Stimulated activated effector memory CD8-positive, alpha-beta T cell treated with anti-CD3 and anti-CD28 coated beads, Interleukin-12 subunit alpha, Interleukin-12 subunit beta, amount 100 ng/mL, for 72 hours (primary cell): Measurements from ENCODE around the gene ABLIM2.
"Not testable (repeated sequence)": the region's sequence is repeated elsewhere in the genome, so short reads cannot be mapped to it uniquely, and the experiment has no call there.

Experiments used
- ATAC-seq: fragments of 150-1000 bp; cut with Tn5 transposase; 2 replicates; pipeline ENCODE4 v1.10.0; 2021
- DNase-seq, 2 donors: peaks; one replicate each; pipeline ENCODE4 v3.0.0; 2021 to 2022; ENCODE audit warnings: low spot score in 2 of 2
- H3K27ac Mint-ChIP-seq: one replicate; pipeline ENCODE4 v1.8.0; 2022; ENCODE audit warnings: mild to moderate bottlenecking, mixed read lengths
- H3K36me3 Mint-ChIP-seq: one replicate; pipeline ENCODE4 v1.8.0; 2022; ENCODE audit warnings: mild to moderate bottlenecking, mixed read lengths
- H3K4me1 Mint-ChIP-seq: one replicate; pipeline ENCODE4 v1.8.0; 2022; ENCODE audit warnings: mixed read lengths
- H3K4me3 Mint-ChIP-seq: one replicate; pipeline ENCODE4 v1.8.0; 2022; ENCODE audit warnings: mild to moderate bottlenecking, mixed read lengths
- H3K9me3 Mint-ChIP-seq: one replicate; pipeline ENCODE4 v1.8.0; 2022; ENCODE audit warnings: mixed read lengths

The ABLIM2 gene

GRCh38 chr4:7960017-7960789 lies 198.4 kb downstream of the ABLIM2 start:
- Mint-ChIP-seq H3K9me3 (no peaks in the 10 kb centered on the region), H3K36me3 (peaks cover 9% of the 10 kb centered on the region), H3K4me3 (peak overlapping the region; percentile 21), H3K27ac (peak overlapping the region; percentile 88), H3K4me1 (peaks cover 49% of the 10 kb centered on the region)
- ATAC-seq (peak; percentile 77), DNase-seq (no peak)

- no peaks in the 10 kb centered on the region for H3K9me3 Mint-ChIP-seq
- ATAC-seq (no peak), DNase-seq (no peak)
- H3K27ac Mint-ChIP-seq: peak overlapping the region; percentile 60
- H3K4me3 Mint-ChIP-seq: no peak overlapping the region
- peaks cover 9% of the 10 kb centered on the region for H3K36me3 Mint-ChIP-seq
- H3K4me1 Mint-ChIP-seq: peaks cover 38% of the 10 kb centered on the region
Measured at GRCh38 chr4:7959078-7959477, 199.5 kb downstream of the ABLIM2 start.

GRCh38 chr4:7956934-7957656 lies 201.5 kb downstream of the ABLIM2 start:
- H3K36me3 Mint-ChIP-seq: peaks cover 9% of the 10 kb centered on the region
- no peak overlapping the region for H3K27ac Mint-ChIP-seq
- H3K9me3 Mint-ChIP-seq: no peaks in the 10 kb centered on the region
- DNase-seq (no peak), ATAC-seq (no peak)
- H3K4me3 Mint-ChIP-seq: no peak overlapping the region
- H3K4me1 Mint-ChIP-seq: peaks cover 20% of the 10 kb centered on the region

GRCh38 chr4:7956270-7956808 lies 202.3 kb downstream of the ABLIM2 start:
- ATAC-seq: no peak
- Mint-ChIP-seq H3K4me3 (no peak overlapping the region), H3K4me1 (peaks cover 19% of the 10 kb centered on the region), H3K36me3 (peaks cover 9% of the 10 kb centered on the region), H3K27ac (no peak overlapping the region), H3K9me3 (no peaks in the 10 kb centered on the region)
- DNase-seq: no peak

- DNase-seq: no peak
- no peak for ATAC-seq
- Mint-ChIP-seq H3K4me1 (peaks cover 10% of the 10 kb centered on the region), H3K4me3 (no peak overlapping the region), H3K9me3 (no peaks in the 10 kb centered on the region), H3K36me3 (peaks cover under 1% of the 10 kb centered on the region), H3K27ac (no peak overlapping the region)
Measured at GRCh38 chr4:7955393-7955792, 203.2 kb downstream of the ABLIM2 start.

GRCh38 chr4:7952615-7953014 lies 206.0 kb downstream of the ABLIM2 start:
- H3K4me1 Mint-ChIP-seq: peaks cover 16% of the 10 kb centered on the region
- ATAC-seq: no peak
- no peaks in the 10 kb centered on the region for H3K36me3 Mint-ChIP-seq
- no peak overlapping the region for H3K4me3 Mint-ChIP-seq
- no peak for DNase-seq
- no peaks in the 10 kb centered on the region for H3K9me3 Mint-ChIP-seq
- no peak overlapping the region for H3K27ac Mint-ChIP-seq

- H3K9me3 Mint-ChIP-seq: no peaks in the 10 kb centered on the region
- H3K4me3 Mint-ChIP-seq: no peak overlapping the region
- H3K36me3 Mint-ChIP-seq: no peaks in the 10 kb centered on the region
- peak overlapping the region; percentile 24 for H3K27ac Mint-ChIP-seq
- ATAC-seq: no peak
- H3K4me1 Mint-ChIP-seq: peaks cover 16% of the 10 kb centered on the region
- DNase-seq: no peak
Measured at GRCh38 chr4:7950301-7951092, 208.1 kb downstream of the ABLIM2 start.

- Mint-ChIP-seq H3K4me3 (no peak overlapping the region), H3K27ac (peak overlapping the region; percentile 24), H3K36me3 (no peaks in the 10 kb centered on the region), H3K4me1 (peaks cover 16% of the 10 kb centered on the region), H3K9me3 (no peaks in the 10 kb centered on the region)
- ATAC-seq (no peak), DNase-seq (no peak)
Measured at GRCh38 chr4:7949759-7950158, 208.9 kb downstream of the ABLIM2 start.

- H3K4me1 Mint-ChIP-seq: peaks cover 16% of the 10 kb centered on the region
- no peaks in the 10 kb centered on the region for H3K36me3 Mint-ChIP-seq
- H3K27ac Mint-ChIP-seq: no peak overlapping the region
- DNase-seq (no peak), ATAC-seq (peak; percentile 84)
- no peak overlapping the region for H3K4me3 Mint-ChIP-seq
- H3K9me3 Mint-ChIP-seq: no peaks in the 10 kb centered on the region
Measured at GRCh38 chr4:7947927-7948326, 210.7 kb downstream of the ABLIM2 start.

GRCh38 chr4:7945709-7946380 lies 212.8 kb downstream of the ABLIM2 start:
- H3K27ac Mint-ChIP-seq: no peak overlapping the region
- H3K4me1 Mint-ChIP-seq: peaks cover 21% of the 10 kb centered on the region
- DNase-seq (no peak), ATAC-seq (no peak)
- H3K4me3 Mint-ChIP-seq: no peak overlapping the region
- H3K9me3 Mint-ChIP-seq: no peaks in the 10 kb centered on the region
- H3K36me3 Mint-ChIP-seq: no peaks in the 10 kb centered on the region

- H3K4me3 Mint-ChIP-seq: no peak overlapping the region
- H3K27ac Mint-ChIP-seq: no peak overlapping the region
- no peak for ATAC-seq
- H3K4me1 Mint-ChIP-seq: peaks cover 21% of the 10 kb centered on the region
- no peaks in the 10 kb centered on the region for H3K9me3 Mint-ChIP-seq
- H3K36me3 Mint-ChIP-seq: no peaks in the 10 kb centered on the region
- no peak for DNase-seq
Measured at GRCh38 chr4:7944599-7945220, 213.9 kb downstream of the ABLIM2 start.

GRCh38 chr4:7943688-7944087 lies 214.9 kb downstream of the ABLIM2 start:
- not testable (repeated sequence) for H3K9me3 Mint-ChIP-seq, H3K27ac Mint-ChIP-seq, DNase-seq, H3K36me3 Mint-ChIP-seq, H3K4me3 Mint-ChIP-seq, ATAC-seq
- H3K4me1 Mint-ChIP-seq: peaks cover 14% of the 10 kb centered on the region

- H3K4me1 Mint-ChIP-seq: peaks cover 14% of the 10 kb centered on the region
- DNase-seq (no peak), ATAC-seq (no peak)
- H3K36me3 Mint-ChIP-seq: no peaks in the 10 kb centered on the region
- no peak overlapping the region for H3K4me3 Mint-ChIP-seq
- no peak overlapping the region for H3K27ac Mint-ChIP-seq
- no peaks in the 10 kb centered on the region for H3K9me3 Mint-ChIP-seq
Measured at GRCh38 chr4:7943211-7943610, 215.4 kb downstream of the ABLIM2 start.

GRCh38 chr4:7941965-7942496 lies 216.6 kb downstream of the ABLIM2 start:
- no peaks in the 10 kb centered on the region for H3K9me3 Mint-ChIP-seq
- H3K4me1 Mint-ChIP-seq: peaks cover 17% of the 10 kb centered on the region
- ATAC-seq: no peak
- H3K27ac Mint-ChIP-seq: no peak overlapping the region
- H3K4me3 Mint-ChIP-seq: no peak overlapping the region
- DNase-seq: no peak
- no peaks in the 10 kb centered on the region for H3K36me3 Mint-ChIP-seq
